NB4 (cell line): ENCODE measurements around the gene MYCBP2.

Source experiments
- CTCF ChIP-seq: IDR thresholded peaks from one replicate; pipeline ENCODE4 v1.5.1; 2012; ENCODE audit warnings: low read depth, low read length
- MAX ChIP-seq: IDR thresholded peaks from 2 replicates; pipeline ENCODE4 v1.6.1; 2011; ENCODE audit warnings: low read depth, low read length
- MYC ChIP-seq: IDR thresholded peaks from 2 replicates; pipeline ENCODE4 v1.6.1; 2011; ENCODE audit warnings: low read depth, low read length
- POLR2A ChIP-seq: IDR thresholded peaks from 2 replicates; pipeline ENCODE4 v1.6.1; 2011; ENCODE audit warnings: mild to moderate bottlenecking; ENCODE audit not compliant: insufficient read length; ENCODE audit errors: extremely low read depth

GRCh38 chr13:77235456-77236022 lies 91.4 kb downstream of the MYCBP2 start:
- TF ChIP-seq CTCF: no peak
- no peak for TF ChIP-seq POLR2A
- TF ChIP-seq MAX: no peak
- TF ChIP-seq MYC: no peak
